22Rv1 (cell line): ENCODE results near the gene PEAK3.

Experiments used
- H3K27ac ChIP-seq: fragments of 450-650 bp; 2 replicates; pipeline ENCODE4 v1.5.1; 2017
- CTCF ChIP-seq: fragments of 450-650 bp; IDR thresholded peaks from 2 replicates; pipeline ENCODE4 v1.5.1; 2017; ENCODE audit warnings: mild to moderate bottlenecking
- ZFX ChIP-seq: fragments of 450-650 bp; IDR thresholded peaks from 2 replicates; pipeline ENCODE4 v1.6.1; 2017; ENCODE audit warnings: antibody characterized with exemption, borderline replicate concordance

PEAK3 gene

GRCh38 chr19:2282062-2282861 lies at the start of gene PEAK3:
PEAK3 (minus strand) TSS chr19:2282175; CDS start chr19:2280931, 1,244 bp downstream.
- TF ChIP-seq ZFX (no peak), CTCF (no peak)
- H3K27ac ChIP-seq, result no peak within 1 kb of the TSS

DNA sequence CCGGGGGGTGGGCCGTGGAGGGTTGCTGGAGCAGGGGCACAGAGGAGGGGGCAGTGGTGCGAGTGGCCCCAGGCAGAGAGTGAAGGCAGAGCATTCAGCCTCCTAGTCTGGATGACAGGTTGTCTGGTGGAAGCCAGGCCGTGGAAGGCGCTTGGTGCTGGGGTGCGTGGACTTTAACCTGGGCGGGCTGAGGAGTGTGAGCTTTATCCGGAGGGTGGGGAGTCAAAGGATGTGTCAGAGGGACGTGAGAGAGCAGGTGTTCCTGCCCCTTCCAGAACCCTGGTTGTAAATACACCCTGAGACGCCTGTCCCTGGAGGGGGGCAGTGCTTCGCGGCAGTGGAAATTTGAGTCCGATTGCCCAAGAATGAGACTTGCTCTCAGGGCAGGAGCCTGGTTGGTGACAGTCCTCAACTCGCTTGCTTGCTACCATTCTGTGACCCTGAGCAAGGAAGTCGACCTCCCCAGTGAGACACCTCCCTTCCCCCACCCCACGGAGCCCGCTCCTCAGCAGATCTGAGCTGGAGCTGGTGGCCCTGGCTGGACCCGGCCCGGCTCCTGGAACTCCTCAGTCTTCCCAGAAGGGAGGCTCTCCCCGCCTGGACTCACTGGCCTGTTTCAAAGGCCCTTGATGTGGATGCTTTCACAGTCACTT lies 48.8 kb upstream of the PEAK3 start:
- TF ChIP-seq ZFX, result no peak
- TF ChIP-seq CTCF, result no peak
- H3K27ac ChIP-seq, result peak overlapping the region; percentile 90

GRCh38 chr19:2330255-2330631 lies 48.3 kb upstream of the PEAK3 start:
- TF ChIP-seq ZFX, result no peak
- TF ChIP-seq CTCF, result no peak
- peak overlapping the region; percentile 90; the same call in 1 of the 2 replicates for H3K27ac ChIP-seq

DNA sequence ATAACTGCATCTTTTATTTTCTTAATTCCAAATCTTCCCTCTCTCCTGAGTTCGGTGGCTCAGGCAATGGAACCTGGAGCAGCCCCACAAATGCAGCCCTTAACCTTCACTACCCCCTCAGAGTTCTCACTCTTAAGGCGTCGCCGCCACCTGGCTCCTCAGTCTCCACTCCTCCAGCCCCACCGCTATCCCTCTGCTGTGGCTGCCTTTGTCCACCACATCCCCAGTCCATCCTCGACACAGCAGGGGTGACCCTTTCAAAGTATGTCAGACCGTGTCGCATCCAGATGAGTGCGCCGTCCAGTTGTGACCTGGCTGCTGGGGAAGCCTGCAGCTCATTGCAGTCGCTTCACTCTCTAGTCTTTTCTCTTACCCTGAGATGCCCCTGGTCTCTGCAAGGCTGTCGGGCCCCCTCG lies 47.5 kb upstream of the PEAK3 start:
- H3K27ac ChIP-seq, result peak overlapping the region; percentile 90
- TF ChIP-seq ZFX, result no peak
- TF ChIP-seq CTCF, result no peak

DNA sequence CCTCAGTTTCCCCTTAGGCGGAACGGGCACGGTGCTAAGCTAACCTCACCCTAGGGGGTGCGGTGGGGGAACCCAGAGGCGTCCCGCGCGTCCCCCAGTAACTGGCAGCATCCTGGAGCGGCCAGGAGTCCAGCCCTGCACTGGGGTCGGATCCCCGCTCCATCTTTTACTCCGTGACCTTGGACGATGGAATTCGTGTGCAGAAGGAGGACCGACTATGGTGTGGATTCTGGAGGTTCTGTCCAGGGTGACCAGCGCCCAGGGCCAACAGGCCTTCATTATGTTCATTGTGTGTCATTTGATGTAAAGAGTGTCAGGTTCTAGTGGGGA lies 47.1 kb upstream of the PEAK3 start:
- TF ChIP-seq ZFX, result no peak
- no peak for TF ChIP-seq CTCF
- peak overlapping the region; percentile 90 for H3K27ac ChIP-seq

GRCh38 chr19:2328401-2329148 lies 46.6 kb upstream of the PEAK3 start, which contains the start of the genes LSM7 and SPPL2B:
LSM7 (minus strand) TSS chr19:2328586; CDS start chr19:2328566, 20 bp downstream.
SPPL2B (plus strand) TSS chr19:2328684; CDS start chr19:2328710, 26 bp downstream.
- TF ChIP-seq ZFX (no peak), CTCF (no peak)
- H3K27ac ChIP-seq, result peak within 1 kb of the TSS; percentile 90
